Activated B cell treated with CpG ODN at 0.5 μM for 24 hours (primary cell): ENCODE measurements around the gene GALNS. TPM values are rescaled to one million over a fixed set of nuclear protein-coding genes. Genes with fewer than 3 reads are reported as not detected.

Source experiments
- ATAC-seq: fragments of 200-7000 bp; cut with Tn5 transposase; one replicate; pipeline ENCODE4 v1.10.0; 2021; ENCODE audit warnings: low read depth, mild to moderate bottlenecking, moderate library complexity
- CTCF ChIA-PET: fragments of 350-600 bp; sonication (Branson Sonifier 250); formaldehyde crosslinking; loops from one replicate; lab custom pipeline; 2021; ENCODE audit warnings: antibody characterized with exemption; lab: Charles Lee
- POLR2A ChIA-PET: fragments of 350-600 bp; sonication (Branson Sonifier 250); formaldehyde crosslinking; loops from one replicate; lab custom pipeline; 2021; ENCODE audit warnings: antibody characterized with exemption; lab: Charles Lee
- DNase-seq: peaks from one replicate; pipeline ENCODE4 v3.0.0; 2022
- H3K27ac Mint-ChIP-seq: one replicate; pipeline ENCODE4 v1.8.0; 2020; ENCODE audit warnings: mixed read lengths
- H3K27me3 Mint-ChIP-seq: one replicate; pipeline ENCODE4 v1.8.0; 2021; ENCODE audit warnings: mixed read lengths
- H3K36me3 Mint-ChIP-seq: one replicate; pipeline ENCODE4 v1.8.0; 2021; ENCODE audit warnings: low read depth, mixed read lengths
- H3K4me1 Mint-ChIP-seq: one replicate; pipeline ENCODE4 v1.8.0; 2021; ENCODE audit warnings: mixed read lengths
- H3K4me3 Mint-ChIP-seq: one replicate; pipeline ENCODE4 v1.8.0; 2020; ENCODE audit warnings: mild to moderate bottlenecking, mixed read lengths
- H3K9me3 Mint-ChIP-seq: one replicate; pipeline ENCODE4 v1.8.0; 2020; ENCODE audit warnings: mixed read lengths
- CTCF ChIP-seq: fragments of 200-600 bp; IDR thresholded peaks from one replicate; pipeline ENCODE4 v1.8.0; 2022; ENCODE audit warnings: antibody characterized with exemption, mild to moderate bottlenecking
- intact Hi-C: fragments of 100-400 bp; cut with micrococcal nuclease; formaldehyde crosslinking; loops from one replicate; pipeline ENCODE4 v1.15.1; 2024
- total RNA-seq: library from RNA; stranded (reverse); gene quantifications from 2 replicates; pipeline ENCODE4 v1.2.3, GENCODE V29; 2022

The GALNS gene
- total RNA-seq, 1 donor from 2014 or later: 48.3 TPM

GRCh38 chr16:88877564-88878289, 21.0 kb upstream of the GALNS start:
- Mint-ChIP-seq H3K27me3 (no peaks in the 10 kb centered on the region), H3K36me3 (peaks cover 63% of the 10 kb centered on the region), H3K9me3 (no peaks in the 10 kb centered on the region), H3K4me3 (no peak overlapping the region), H3K4me1 (peaks cover 6% of the 10 kb centered on the region), H3K27ac (no peak overlapping the region)
- CTCF ChIA-PET: no interaction called here
- TF ChIP-seq CTCF: no peak
- POLR2A ChIA-PET: no interaction called here
- DNase-seq (no peak), ATAC-seq (no peak)
- intact Hi-C loops: no loop called here

- Mint-ChIP-seq H3K36me3 (peaks cover 56% of the 10 kb centered on the region), H3K4me3 (no peak overlapping the region), H3K9me3 (no peaks in the 10 kb centered on the region), H3K27ac (no peak overlapping the region), H3K4me1 (peaks cover 1% of the 10 kb centered on the region), H3K27me3 (no peaks in the 10 kb centered on the region)
- ATAC-seq (no peak), DNase-seq (no peak)
- intact Hi-C loops: no loop called here
- ChIA-PET POLR2A (no interaction called here), CTCF (no interaction called here)
- no peak for TF ChIP-seq CTCF
Measured at GRCh38 chr16:88876942-88877526, 20.3 kb upstream of the GALNS start.

- intact Hi-C loops: no loop called here
- H3K36me3 Mint-ChIP-seq: peaks cover 52% of the 10 kb centered on the region
- no peaks in the 10 kb centered on the region for H3K9me3 Mint-ChIP-seq
- no peak overlapping the region for H3K4me3 Mint-ChIP-seq
- ChIA-PET CTCF (no interaction called here), POLR2A (no interaction called here)
- no peak for DNase-seq
- H3K27ac Mint-ChIP-seq: no peak overlapping the region
- H3K27me3 Mint-ChIP-seq: peaks cover 4% of the 10 kb centered on the region
- no peak for ATAC-seq
- TF ChIP-seq CTCF: no peak
- H3K4me1 Mint-ChIP-seq: peaks cover 9% of the 10 kb centered on the region
Measured at GRCh38 chr16:88875703-88876234, 19.0 kb upstream of the GALNS start.

- peaks cover 12% of the 10 kb centered on the region for H3K4me1 Mint-ChIP-seq
- TF ChIP-seq CTCF: no peak
- no peak overlapping the region for H3K4me3 Mint-ChIP-seq
- no peak overlapping the region for H3K27ac Mint-ChIP-seq
- ChIA-PET POLR2A (no interaction called here), CTCF (no interaction called here)
- H3K27me3 Mint-ChIP-seq: peaks cover 7% of the 10 kb centered on the region
- intact Hi-C loops: no loop called here
- peaks cover 47% of the 10 kb centered on the region for H3K36me3 Mint-ChIP-seq
- ATAC-seq (no peak), DNase-seq (no peak)
- no peaks in the 10 kb centered on the region for H3K9me3 Mint-ChIP-seq
Measured at GRCh38 chr16:88874938-88875599, 18.3 kb upstream of the GALNS start.

GRCh38 chr16:88872650-88873331, 16.0 kb upstream of the GALNS start:
- CTCF ChIA-PET: no interaction called here
- Mint-ChIP-seq H3K27me3 (peaks cover 14% of the 10 kb centered on the region), H3K4me3 (no peak overlapping the region), H3K36me3 (peaks cover 30% of the 10 kb centered on the region), H3K27ac (no peak overlapping the region), H3K9me3 (no peaks in the 10 kb centered on the region), H3K4me1 (peaks cover 12% of the 10 kb centered on the region)
- ATAC-seq (no peak), DNase-seq (no peak)
- no peak for TF ChIP-seq CTCF
- intact Hi-C loops: no loop called here
- POLR2A ChIA-PET: no interaction called here
